Measurements from ENCODE around the gene ABCB10.
A peak's percentile ranks its signal among the peaks of the same experiment; 100 is the strongest.
"Not testable (repeated sequence)": the region's sequence is repeated elsewhere in the genome, so short reads cannot be mapped to it uniquely, and the experiment has no call there.

The ABCB10 gene

DNA sequence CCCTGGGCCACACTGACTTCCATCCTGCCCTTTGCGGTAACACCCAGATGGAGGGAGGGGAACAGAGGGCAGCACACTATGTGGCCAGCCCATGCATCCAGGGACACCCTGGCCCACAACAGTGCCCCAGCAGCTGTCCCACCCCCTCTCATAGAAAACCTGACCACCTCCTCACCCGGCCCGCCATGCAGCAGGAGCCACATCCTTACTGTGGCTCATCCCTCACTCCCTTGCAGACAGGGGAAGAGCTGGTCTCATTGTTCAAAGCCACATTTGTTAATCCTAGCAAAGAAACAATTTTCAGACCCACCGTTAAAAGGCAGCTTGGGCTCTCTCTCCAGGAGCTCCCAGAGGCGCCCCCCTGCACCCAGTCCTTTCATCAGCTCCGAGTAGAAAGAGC lies 27.2 kb downstream of the ABCB10 start:
- no peak for DNase-seq

DNA sequence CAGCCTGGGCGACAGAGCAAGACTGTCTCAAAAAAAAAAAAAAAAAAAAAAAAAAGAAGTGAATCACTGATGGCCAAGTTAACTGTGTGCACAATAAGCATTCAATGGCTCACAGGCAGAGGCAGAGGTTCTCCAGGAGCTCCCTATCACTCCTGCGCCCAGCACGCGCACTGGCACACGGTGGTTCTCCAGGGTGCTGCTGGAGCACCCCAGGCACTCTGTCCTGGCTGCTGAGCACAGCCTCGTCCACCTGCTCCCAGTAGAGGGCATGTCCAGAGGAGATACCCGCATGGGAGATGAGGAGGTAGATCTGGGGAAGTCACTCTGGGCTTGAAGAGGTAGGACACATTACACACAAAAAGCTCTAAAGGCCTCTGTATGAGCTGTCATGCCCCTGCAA lies 28.9 kb downstream of the ABCB10 start:
- no peak for DNase-seq

DNA sequence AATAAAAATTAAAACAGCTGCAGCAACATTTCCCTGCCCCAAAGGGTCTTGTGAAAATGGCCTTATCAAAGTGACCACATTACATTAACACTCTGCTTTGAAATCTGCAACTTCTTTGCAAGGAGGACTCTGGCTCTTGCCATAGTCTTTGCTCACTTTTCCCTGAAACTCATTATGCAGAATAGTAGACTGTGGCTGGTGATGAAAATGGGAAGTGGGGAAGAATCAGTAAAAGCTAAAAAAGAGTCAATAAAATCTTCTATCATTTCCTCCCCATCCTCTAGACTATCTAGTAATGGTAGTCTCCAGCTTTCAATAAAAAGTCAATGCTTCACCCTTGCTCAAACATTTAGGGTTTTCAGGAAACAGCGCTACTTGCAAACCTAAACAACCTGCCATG lies 31.8 kb downstream of the ABCB10 start:
- no peak for DNase-seq

DNA sequence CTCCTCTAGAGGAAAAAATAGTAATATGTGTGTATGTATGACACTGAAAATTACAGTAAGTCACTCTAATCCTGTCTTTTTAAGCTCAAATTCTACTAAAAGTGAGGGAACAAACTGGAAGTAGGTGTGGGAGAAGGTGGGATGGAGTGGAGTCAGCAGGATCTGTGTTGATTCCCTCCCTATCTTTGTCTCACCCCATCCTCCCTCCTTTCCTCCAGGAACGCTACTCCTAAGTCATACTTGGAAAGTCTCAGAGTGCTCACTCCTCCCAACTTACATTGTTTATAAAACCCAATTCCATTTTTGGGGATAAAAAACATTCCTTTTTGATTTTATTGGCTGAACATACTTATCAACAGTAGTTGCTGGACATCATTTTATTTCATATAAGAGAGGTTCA lies 35.5 kb downstream of the ABCB10 start:
- DNase-seq: no peak

DNA sequence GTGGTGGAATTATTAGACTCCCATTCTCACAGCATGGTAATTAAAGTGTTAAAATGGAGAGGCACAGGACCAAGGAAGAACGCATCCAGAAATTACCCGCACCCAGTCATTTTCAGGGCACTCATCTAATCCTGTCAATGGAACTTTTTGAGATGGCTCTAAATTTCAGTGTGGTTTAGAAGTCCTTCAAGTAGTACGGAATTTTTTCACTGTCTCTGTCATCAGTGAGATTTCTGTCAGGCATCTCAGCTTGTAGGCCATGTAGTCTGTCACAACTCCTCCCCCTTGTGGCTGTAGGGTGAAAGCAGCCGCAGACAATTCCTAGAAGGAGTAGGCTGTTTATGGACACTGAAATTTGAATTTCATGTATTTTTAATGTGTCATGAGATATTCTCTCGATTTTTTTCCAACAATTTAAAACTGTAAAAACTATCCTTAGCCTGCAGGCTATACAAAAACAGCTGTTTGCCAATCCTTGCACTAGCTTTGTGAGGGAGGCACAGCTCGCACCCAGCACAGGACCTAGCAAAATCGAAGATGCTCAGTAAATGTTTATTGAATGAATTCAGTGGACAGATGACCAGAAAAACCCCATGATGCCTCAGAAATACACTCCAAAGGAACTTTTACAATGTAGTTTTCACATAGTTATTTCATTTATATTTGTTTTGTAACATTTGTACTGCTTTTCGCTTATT lies 43.8 kb downstream of the ABCB10 start:
- peak; percentile 72 for DNase-seq

DNA sequence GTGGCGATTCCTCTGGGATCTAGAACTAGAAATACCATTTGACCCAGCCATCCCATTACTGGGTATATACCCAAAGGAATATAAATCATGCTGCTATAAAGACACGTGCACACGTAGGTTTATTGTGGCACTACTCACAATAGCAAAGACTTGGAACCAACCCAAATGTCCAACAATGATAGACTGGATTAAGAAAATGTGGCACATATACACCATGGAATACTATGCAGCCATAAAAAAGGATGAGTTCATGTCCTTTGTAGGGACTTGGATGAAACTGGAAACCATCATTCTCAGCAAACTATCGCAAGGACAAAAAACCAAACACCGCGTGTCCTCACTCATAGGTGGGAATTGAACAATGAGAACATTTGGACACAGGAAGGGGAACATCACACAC lies 46.9 kb downstream of the ABCB10 start:
- DNase-seq: not testable (repeated sequence)

DNA sequence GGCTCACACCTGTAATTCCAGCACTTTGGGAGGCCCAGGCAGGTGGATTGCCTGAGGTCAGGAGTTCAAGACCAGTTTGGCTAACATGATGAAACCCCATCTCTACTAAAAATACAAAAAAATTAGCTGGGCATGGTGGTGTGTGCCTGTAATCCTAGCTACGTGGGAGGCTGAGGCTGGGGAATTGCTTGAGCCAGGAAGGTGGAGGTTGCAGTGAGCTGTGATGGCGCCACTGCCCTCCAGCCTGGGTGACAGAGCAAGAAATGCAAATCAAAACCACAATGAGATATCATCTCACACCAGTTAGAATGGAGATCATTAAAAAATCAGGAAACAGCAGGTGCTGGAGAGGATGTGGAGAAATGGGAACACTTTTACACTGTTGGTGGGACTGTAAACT lies 47.3 kb downstream of the ABCB10 start:
- DNase-seq: not testable (repeated sequence)

DNA sequence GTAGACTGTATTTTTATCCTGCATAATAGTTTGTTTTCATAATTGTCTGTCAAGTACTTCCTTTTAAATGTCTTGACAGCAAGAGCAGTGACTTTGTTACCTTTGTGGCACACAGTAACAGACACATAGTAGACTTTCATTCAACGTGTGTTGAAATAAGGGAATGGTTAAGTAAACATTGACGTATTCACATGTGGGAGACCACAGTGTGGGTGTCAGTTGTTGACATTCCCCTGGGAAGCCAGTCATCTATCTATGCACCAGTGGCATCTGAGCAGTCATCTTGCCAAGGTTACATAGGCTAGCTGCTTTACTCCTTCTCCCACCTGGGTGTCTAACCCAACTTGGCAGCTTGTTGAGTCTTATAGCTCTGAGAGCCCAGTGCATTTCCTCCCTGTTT lies 48.9 kb downstream of the ABCB10 start:
- DNase-seq: no peak

DNA sequence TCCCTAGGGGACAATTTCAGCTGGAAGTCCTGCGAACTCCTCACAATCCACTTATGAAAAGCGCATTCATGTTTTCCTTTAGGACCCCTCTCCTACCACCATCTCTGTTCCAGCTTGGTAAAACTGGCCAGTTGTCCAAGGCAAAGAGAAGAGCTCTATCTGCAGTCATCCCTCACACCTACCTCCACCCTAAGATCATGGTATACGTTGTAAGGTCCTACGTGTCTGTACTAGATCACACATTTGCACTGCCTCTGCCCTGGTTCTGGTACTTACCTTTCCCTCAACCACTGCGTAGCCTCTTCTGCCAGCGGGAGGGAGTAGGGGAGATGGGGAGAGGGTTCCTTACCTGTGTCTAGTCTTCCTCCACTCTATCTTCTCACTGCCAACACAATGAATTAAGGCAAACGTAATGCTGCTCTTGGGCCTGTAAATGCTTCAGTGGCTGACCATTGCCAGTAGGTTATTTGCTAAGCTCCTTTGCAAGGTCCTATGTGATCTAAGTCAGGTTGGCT lies 49.6 kb downstream of the ABCB10 start:
- DNase-seq: peak; percentile 3

DNA sequence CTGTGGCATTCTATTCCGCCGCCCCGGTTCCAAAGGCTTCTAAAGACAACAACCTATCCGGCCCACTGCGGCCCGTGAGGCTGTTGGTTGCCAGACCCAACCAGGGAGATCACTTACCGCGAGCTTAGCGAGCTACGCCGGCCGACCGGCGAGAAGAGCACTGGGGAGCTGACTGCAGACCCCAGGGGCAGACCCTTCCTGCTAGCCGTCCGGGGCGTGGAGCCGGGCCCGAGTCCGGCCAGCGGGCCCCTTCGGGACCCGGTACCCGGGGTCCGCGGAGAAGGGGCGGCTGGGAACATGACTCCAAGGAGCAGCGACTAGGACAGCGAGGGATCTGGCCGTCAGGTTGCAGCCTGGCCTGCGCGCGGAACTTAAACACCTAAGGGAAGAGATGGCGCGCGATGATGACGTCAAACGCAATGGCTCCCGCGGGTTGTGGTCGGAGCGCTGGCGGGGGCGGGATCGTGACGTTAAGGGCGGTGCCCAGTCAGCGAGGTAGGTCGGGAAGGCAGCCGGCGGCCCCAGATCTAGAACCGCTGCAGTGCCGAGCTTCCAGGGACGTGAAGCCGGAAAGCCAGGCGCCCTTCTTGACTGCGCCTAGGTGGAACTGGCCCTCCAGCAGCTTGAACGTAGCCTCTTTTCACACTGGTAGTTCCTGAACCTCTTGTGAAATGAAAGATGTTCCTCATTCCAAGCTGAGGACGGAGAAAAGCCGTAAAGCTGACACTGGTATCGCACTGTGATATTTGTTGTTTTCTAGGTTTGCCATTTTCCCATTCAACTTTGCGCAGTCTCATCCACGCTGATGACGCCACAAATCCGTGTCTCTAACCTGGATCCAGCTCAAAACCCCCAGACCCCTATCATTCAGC lies 50.3 kb downstream of the ABCB10 start, which contains the start of gene NUP133:
Gene NUP133, minus strand, starts transcription at position 391 of the 872 bp plus-strand sequence. Its CDS starts 92 bp downstream, at position 299.
- DNase-seq: peak; percentile 99

DNA sequence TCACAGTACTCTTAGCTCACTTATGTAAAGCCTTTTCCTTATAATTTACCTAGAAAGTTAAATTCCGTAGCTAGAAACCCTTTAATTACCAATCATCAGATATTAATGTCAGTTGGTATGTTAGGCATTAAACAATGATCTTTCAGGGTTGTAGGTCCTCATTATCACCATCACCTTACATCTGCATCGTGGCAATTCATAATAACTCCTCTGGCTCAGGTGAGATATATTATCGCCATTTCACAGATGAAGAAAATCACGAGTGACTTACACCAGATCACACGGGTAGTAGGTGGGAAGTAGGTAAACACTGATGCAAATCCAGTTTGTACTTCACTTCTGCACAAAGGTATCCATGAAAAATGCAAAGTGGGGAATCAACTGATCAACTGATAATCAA lies 51.0 kb downstream of the ABCB10 start:
- no peak for DNase-seq

DNA sequence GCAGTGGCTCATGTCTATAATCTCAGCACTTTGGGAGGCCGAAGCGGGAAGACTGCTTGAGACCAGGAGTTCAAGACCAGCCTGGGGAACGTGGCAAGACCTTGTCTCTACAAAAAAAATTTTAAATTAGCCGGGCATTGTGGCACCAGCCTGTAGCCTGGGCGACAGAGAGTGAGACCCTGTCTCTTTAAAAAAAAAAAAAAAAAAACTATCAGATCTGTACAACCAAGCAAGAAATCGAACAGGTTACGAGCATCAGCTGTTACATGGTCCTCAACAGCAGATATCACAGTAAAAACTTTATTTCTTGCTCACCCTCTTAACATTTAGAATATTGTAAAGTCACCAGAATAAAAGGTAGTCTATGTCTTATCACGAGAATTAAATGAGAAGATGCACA lies 51.9 kb downstream of the ABCB10 start:
- no peak for DNase-seq

DNA sequence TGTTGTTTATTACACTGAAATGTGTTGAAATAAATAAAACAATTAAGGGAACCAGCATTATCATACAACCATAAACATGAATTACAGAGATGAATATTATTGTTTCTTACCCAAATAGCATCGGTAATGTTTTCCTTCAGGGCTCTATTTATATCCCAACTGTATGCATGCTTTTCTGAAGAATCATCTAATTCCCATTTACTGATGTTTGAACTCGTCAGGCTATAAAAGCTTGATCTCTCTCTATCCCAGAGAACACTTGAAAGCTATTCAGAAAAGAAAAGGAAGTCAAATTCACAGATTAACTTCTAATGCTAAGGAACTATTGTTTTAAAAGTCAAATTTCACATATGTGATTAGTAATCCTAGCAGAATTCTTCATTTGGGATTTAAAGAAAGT lies 62.7 kb downstream of the ABCB10 start:
- no peak for DNase-seq

DNA sequence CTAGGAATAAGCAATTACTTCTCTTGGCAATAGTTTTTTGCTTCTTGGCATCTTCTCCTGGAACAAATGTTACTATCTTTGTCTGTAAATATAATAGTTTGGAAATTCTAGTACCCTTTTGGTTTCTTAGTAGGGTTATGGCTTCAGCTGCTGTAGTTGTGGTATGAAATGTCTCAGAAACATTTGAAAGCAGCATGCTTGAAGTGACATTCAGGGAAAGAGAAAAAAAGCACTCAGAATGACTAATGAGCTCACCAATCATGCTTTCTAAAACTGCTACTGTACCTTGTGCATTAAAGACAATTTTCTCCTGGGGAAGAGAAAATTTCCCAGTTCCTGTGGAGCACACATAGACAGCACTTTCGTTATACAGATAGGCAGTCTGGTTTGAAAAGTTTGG lies 71.3 kb downstream of the ABCB10 start:
- no peak for DNase-seq

DNA sequence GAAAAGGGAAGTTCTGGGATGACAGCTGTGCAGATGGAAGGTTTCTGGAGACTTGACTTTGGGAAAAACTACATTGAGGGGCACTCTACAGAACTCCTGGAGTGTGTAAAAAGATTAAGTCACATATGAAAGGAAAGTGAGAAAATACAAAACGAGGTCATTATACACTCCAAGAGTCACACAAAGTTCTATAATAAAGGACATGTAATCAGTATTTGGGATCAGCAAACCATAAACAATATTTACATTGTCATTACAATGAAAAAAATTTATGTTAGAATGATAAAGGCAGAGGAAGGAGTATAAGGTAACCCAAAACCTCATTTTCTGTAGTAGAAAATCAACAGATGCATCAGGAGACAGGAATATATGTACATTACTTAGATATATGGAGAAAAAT lies 73.2 kb downstream of the ABCB10 start:
- no peak for DNase-seq

DNA sequence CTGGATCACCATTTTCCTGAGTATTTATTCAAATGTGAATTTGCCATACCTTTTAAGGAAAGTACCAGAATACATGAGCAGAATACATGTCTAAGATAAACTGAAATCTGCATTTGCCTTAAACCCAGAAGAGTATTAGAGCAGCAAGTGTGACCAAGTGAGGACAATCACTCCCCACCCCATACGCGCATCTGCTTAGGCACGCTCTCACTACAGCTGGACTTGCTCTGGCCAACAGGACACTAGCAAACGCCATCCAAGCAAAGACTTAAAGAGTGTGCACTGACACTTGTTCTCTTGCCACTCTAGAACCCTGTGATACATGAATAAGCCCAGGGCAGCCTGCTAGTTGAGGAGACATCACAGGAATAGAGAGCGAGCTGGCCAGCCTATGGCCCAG lies 76.0 kb downstream of the ABCB10 start:
- DNase-seq: no peak

DNA sequence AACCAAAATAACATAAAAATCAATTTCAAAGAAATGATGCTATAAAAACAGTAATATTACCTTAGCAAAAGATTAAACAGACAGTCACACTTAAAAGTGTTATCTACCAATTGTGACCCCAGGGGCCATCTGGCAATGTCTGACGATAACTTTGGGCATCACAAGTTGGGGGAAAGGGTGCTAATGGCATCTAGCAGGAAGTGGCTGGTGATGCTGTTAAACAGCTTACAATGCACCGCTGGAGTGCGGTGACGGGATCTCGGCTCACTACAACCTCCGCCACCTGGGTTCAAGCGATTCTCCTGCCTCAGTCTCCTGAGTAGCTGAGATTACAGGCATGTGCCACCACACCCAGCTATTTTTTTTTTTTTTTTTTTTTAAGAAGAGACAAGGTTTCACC lies 78.0 kb downstream of the ABCB10 start:
- no peak for DNase-seq

DNA sequence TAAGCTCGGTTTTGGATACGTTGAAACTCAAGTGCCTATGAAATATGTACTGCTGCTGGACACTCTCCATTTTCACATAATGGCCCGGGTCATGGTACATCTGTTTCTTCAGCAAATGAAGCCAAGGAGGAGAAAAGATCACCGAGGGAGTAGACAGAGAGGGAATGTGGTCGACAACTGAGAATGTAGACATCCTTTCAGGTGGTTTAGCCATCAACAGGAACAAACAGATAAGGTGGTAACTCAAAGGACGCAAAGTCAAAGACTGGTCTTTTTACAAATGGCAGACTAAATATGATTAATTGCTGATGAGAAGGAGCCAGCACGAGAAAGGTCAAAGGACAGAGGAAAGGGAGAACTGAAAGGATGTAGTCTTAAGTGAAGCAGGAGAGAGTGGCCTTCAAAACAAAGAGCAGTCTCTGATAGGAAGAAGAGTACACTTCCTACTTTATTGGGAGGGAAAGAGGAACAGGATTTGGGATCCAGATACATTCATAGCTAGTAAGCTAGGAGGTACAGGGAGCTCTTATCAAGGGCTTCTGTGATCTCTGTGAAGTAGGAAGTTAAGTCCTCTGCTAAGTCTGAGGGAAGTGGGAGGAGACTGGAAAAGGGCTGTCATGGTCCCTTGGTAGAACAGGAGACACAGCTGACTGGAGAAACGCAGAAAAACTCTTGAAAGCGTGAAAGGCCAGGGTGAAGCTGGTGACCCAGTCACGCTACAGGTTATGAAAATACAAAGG lies 78.7 kb downstream of the ABCB10 start:
- DNase-seq: no peak

DNA sequence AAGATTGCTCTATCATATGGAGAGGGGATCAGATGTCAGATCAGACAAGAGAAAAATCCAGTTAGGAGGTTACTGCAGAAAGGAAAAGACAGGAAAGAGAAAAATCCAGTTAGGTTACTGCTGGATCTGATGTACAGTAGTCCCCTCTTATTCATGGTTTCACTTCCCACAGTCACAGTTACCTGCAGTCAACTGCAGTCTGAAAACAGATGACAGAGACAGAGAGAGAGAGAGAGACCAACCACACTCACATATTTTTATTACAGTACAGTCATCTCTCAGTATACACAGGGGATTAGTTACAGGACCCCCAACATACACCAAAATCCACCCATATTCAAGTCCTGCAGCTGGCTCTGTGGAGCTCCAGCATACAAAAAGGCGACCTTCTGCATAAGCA lies 79.7 kb downstream of the ABCB10 start:
- no peak for DNase-seq

DNA sequence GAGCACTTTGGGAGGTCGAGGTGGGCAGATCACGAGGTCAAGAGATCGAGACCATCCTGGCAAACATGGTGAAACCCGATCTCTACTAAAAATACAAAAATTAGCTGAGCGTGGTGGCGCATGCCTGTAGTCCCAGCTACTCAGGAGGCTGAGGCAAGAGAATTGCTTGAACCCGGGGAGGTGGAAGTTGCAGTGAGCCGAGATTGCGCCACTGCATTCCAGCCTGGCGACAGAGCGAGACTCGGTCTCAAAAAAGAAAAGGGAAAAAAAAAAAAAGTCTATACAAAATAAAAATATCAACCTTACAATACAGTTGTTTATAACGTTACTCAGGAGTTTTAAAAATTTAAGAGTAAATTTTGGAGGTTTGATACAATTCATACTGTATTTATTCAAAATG lies 82.6 kb downstream of the ABCB10 start:
- not testable (repeated sequence) for DNase-seq

DNA sequence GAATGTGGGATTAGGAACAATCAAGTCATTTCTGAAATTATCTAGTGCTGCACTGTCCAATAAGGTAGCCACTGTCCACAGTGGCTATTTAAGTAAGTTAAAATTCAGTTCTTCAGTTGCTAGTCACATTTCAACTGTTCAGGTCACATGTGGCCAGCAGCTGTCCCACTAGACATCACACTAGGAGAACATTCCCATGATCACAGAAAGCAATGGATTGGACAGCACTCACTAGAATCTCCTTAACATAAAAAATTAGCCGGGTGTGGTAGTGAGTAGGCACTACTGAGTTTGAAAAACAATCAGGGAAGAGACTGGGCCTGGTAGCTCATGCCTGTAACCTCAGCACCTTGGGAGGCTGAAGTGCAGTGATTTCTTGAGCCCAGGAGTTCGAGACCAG lies 84.0 kb downstream of the ABCB10 start:
- DNase-seq: no peak

DNA sequence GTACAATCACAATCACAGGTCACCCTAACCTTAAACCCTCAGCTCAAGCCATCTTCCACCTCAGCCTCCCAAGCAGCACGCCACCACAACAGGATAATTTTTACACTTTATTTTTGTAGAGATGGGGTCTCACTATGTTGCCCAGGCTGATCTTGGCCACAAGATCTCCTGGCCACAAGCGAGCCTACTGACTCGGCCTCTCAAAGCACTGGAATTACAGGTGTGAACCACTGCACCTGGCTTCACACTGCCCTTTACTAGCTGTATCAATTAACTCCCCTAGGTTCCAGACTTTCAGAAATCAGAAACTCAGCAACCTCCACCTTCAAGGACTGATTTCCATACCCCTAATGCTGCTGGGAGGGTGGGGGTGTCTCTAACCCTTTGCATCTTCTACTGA lies 87.3 kb downstream of the ABCB10 start:
- no peak for DNase-seq

DNA sequence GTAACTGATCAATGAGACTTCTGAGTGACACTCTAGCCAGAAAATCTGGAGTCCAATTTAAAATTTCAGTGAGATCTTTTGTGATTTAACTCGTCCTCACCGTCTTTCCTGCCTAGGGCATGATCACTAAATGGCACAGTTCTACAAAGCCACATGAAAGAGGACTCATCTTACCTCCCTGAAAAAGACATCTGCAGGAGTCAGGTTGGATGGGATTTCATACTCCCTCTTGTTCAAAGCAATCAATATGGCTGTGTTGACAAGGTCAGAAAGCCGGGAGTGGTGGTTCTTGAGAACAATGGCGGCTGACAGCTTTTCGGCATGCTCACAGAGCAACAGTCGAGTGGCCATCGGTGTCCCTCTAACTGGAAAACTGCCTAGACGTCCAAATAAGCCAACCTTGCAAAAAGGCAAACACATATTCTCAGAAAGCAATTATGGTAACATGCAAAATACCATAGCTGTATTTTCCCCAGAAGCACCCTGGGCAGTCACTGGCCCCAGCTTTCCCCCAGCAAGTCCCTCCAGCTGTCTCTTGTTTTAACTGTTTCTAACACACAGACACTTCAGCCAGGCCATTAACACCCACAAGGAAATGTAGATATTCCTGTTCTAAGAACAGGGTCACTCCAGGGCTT lies 88.0 kb downstream of the ABCB10 start:
- DNase-seq: no peak

Data from CD4-positive, alpha-beta T cell treated with Interleukin-6 for 4 hours (primary cell).